DOHH2 (cell line): Measurements from ENCODE around the gene CUL9.
A peak's percentile ranks its signal among the peaks of the same experiment; 100 is the strongest.

Experiments
- EZH2phosphoT487 ChIP-seq: fragments of 200-600 bp; sonication (generic); IDR thresholded peaks from 2 replicates; pipeline ENCODE4 v1.6.1; 2017; ENCODE audit warnings: borderline replicate concordance, mild to moderate bottlenecking, antibody characterized with exemption, low read length, moderate library complexity, mixed read lengths
- TF ChIP-seq, protein P1 (sequence below): fragments of 200-600 bp; sonication (generic); IDR thresholded peaks from one replicate; pipeline ENCODE4 v1.5.1; 2014; ENCODE audit warnings: antibody characterized with exemption, mild to moderate bottlenecking, low read depth, low read length; ENCODE audit not compliant: poor library complexity, severe bottlenecking

DNA sequence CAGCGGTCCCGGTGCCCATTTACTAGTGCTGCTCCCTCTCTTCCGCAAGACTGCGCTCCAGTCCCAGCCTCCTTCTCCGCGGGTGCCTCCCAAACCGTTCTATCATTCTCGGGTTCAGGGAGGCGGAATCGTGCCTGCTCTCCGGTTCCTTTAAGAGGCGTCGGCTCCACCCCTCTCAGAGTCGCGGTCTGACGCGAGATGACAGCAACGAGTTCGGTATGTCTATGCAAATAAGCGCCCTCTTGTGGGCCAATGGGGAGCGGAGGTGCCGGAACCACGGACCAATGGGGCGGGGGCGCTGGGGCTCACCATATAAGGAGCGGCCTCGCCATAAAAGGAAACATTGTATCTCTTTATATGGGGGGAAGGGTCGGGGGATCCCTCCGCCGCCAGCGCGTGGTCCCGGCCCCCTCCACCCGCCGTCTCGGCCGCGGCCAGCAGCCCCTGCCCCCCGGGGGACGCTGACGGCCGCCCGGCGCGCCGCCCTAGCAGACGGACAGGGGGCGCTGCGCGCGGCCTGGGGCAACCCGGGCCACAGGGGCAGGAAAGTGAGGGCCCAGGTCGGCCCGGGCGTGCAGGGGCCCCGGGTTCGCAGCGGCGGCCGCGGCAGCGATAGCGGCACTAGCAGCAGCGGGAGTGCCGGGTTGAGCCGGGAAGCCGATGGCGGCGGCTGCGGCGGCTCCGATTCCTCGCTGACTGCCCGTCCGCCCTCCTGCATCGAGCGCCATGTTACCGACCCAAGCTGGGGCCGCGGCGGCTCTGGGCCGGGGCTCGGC is 10.9 kb upstream of the CUL9 start, which contains the start of gene SRF:
- TF ChIP-seq, protein P1, sequence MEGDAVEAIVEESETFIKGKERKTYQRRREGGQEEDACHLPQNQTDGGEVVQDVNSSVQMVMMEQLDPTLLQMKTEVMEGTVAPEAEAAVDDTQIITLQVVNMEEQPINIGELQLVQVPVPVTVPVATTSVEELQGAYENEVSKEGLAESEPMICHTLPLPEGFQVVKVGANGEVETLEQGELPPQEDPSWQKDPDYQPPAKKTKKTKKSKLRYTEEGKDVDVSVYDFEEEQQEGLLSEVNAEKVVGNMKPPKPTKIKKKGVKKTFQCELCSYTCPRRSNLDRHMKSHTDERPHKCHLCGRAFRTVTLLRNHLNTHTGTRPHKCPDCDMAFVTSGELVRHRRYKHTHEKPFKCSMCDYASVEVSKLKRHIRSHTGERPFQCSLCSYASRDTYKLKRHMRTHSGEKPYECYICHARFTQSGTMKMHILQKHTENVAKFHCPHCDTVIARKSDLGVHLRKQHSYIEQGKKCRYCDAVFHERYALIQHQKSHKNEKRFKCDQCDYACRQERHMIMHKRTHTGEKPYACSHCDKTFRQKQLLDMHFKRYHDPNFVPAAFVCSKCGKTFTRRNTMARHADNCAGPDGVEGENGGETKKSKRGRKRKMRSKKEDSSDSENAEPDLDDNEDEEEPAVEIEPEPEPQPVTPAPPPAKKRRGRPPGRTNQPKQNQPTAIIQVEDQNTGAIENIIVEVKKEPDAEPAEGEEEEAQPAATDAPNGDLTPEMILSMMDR = peak; percentile 40
- no peak for TF ChIP-seq EZH2phosphoT487
